Measurements from ENCODE around the gene KRT26.

KRT26 gene

GRCh38 chr17:40750391-40750790 lies 21.6 kb downstream of the KRT26 start:
- TF ChIP-seq, protein P1, sequence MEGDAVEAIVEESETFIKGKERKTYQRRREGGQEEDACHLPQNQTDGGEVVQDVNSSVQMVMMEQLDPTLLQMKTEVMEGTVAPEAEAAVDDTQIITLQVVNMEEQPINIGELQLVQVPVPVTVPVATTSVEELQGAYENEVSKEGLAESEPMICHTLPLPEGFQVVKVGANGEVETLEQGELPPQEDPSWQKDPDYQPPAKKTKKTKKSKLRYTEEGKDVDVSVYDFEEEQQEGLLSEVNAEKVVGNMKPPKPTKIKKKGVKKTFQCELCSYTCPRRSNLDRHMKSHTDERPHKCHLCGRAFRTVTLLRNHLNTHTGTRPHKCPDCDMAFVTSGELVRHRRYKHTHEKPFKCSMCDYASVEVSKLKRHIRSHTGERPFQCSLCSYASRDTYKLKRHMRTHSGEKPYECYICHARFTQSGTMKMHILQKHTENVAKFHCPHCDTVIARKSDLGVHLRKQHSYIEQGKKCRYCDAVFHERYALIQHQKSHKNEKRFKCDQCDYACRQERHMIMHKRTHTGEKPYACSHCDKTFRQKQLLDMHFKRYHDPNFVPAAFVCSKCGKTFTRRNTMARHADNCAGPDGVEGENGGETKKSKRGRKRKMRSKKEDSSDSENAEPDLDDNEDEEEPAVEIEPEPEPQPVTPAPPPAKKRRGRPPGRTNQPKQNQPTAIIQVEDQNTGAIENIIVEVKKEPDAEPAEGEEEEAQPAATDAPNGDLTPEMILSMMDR (IDR thresholded peaks at IDR 0.05), result no peak

GRCh38 chr17:40738553-40738952 lies 33.4 kb downstream of the KRT26 start:
- TF ChIP-seq, protein P1 (IDR thresholded peaks at IDR 0.05), result no peak

- TF ChIP-seq, protein P1 (IDR thresholded peaks at IDR 0.05), result no peak
These were observed 37.0 kb downstream of the KRT26 start for GRCh38 chr17:40735016-40735415.

DNA sequence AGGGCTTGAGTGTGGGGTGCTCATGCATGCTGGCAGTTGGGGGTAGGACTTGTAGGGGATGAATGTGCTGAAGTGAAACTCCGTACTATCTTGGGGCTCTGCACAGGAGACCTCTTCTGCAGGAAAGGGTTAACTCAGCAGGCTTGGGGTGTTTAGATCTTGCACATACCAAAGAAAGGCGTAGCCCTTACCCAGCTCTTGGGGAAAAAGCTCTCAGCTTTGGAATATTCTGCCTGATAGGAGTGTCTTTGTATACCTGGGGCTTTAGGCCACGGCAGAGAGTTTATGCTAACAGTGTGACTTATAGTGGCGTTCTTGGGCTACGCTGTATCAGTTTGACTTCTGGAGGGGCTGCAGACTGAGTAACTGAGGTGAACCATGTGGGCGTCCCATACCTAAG lies 38.0 kb downstream of the KRT26 start:
- TF ChIP-seq, protein P1 (IDR thresholded peaks at IDR 0.05), result no peak

DNA sequence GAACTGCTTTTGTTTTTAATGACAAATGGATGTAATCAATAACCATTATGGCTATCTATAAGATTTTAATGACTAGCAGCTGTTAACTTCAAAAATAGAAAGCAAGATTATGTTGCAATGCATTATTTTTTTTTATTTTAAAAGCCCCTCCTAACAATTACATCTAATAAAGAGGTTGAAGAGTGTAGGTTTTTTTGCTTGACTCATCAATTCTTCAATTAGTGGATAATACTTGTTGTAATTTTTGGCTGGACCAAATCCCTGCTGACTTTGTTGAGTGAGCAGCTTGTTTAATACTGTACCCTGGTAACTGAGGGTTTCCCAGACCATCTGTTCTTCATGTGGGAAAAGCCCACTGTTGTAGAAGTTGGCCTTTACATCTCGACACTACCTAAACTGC lies 41.0 kb downstream of the KRT26 start:
- TF ChIP-seq, protein P1 (IDR thresholded peaks at IDR 0.05), result no peak

GRCh38 chr17:40727447-40728231 lies 44.4 kb downstream of the KRT26 start:
- TF ChIP-seq, protein P1 (IDR thresholded peaks at IDR 0.05), result no peak

GRCh38 chr17:40726919-40727318 lies 45.1 kb downstream of the KRT26 start:
- TF ChIP-seq, protein P1 (IDR thresholded peaks at IDR 0.05), result peak; percentile 50; the same call in 1 of the 2 replicates

Measured in LNCAP (cell line).